OCI-LY1 (cell line): ENCODE results near the gene C6orf141.

Experiments used
- EZH2 ChIP-seq: fragments of 200-600 bp; sonication (generic), shearing (Covaris generic); IDR thresholded peaks from 2 replicates; pipeline ENCODE4 v1.8.0; 2017; ENCODE audit warnings: borderline replicate concordance, mixed run types, mild to moderate bottlenecking, antibody characterized with exemption, low read length, moderate library complexity, mixed read lengths
- TF ChIP-seq, protein P1 (sequence below): fragments of 200-600 bp; sonication (generic), shearing (Covaris generic); IDR thresholded peaks from 2 replicates; pipeline ENCODE4 v1.5.1; 2017; ENCODE audit warnings: mild to moderate bottlenecking, antibody characterized with exemption, low read length, moderate library complexity, mixed read lengths

DNA sequence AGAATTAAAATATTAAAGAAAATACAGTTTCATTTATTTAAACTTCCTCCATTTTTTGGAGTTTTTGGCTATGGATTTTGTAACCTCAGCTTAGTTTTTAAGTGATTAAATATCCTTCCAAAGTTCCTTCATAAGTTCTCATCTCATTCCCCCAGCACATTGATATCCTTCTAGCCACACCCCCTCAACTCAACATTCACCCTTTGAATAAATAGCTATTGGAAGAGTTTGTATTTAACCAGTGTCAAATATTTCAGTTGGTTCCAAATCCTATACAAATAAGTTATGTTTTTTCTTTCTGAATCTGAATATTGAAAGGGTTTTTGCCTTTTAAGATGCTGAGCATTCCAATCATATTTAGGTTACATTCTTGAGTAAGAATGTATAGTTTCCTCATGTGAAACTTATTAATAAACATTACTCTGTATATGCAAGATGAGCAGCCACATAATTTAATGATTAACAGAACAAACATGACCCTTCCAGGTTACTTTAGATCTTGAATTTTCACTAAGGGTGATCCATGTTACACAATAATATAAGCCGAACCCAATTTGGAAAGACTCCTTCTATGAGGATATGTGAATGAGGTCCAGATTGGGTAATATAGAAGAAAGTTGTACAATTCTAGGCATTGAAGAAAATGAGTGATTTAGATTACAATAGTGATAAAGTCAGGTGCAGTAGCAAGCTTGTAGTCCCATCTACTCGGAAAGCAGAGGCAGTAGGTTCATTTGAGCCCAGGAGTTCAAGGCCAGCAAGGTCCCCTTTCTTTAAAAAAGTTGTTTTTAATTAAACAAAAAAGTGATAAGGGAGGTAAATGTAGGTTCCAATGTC is 37.1 kb upstream of the C6orf141 start:
- TF ChIP-seq EZH2, result no peak
- TF ChIP-seq, protein P1, sequence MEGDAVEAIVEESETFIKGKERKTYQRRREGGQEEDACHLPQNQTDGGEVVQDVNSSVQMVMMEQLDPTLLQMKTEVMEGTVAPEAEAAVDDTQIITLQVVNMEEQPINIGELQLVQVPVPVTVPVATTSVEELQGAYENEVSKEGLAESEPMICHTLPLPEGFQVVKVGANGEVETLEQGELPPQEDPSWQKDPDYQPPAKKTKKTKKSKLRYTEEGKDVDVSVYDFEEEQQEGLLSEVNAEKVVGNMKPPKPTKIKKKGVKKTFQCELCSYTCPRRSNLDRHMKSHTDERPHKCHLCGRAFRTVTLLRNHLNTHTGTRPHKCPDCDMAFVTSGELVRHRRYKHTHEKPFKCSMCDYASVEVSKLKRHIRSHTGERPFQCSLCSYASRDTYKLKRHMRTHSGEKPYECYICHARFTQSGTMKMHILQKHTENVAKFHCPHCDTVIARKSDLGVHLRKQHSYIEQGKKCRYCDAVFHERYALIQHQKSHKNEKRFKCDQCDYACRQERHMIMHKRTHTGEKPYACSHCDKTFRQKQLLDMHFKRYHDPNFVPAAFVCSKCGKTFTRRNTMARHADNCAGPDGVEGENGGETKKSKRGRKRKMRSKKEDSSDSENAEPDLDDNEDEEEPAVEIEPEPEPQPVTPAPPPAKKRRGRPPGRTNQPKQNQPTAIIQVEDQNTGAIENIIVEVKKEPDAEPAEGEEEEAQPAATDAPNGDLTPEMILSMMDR, result no peak
